GM12892 (cell line): ENCODE measurements around the gene TNS3.

Experiments used
- POLR2A ChIP-seq: IDR thresholded peaks from 2 replicates; pipeline ENCODE4 v1.6.1; 2011; ENCODE audit warnings: low read depth, low read length, control low read depth
- POLR2AphosphoS5 ChIP-seq: IDR thresholded peaks from 2 replicates; pipeline ENCODE4 v1.6.1; 2011; ENCODE audit warnings: low read depth, low read length, control low read depth
- TAF1 ChIP-seq: IDR thresholded peaks from 2 replicates; pipeline ENCODE4 v1.6.1; 2011; ENCODE audit warnings: low read depth, mild to moderate bottlenecking, control low read depth, low read length, borderline replicate concordance

GRCh38 chr7:47401611-47402570 lies 180.0 kb downstream of the TNS3 start:
- TF ChIP-seq POLR2A, result no peak
- no peak for TF ChIP-seq TAF1
- TF ChIP-seq POLR2AphosphoS5, result no peak
